Neural cell (in vitro differentiated cells): Measurements from ENCODE around the gene GINS1. TPM values are rescaled to one million over a fixed set of nuclear protein-coding genes. Genes with fewer than 3 reads are reported as not detected.

Experiments used
- H2AFZ ChIP-seq: fragments of 200-600, 300-800 bp; sonication (generic), shearing (Covaris generic); 2 replicates; pipeline ENCODE4 v1.6.0; 2014; ENCODE audit warnings: low read depth, mild to moderate bottlenecking, antibody characterized with exemption, low read length, moderate library complexity
- H3F3A ChIP-seq: fragments of 200-600 bp; shearing (Covaris generic); 2 replicates; pipeline ENCODE4 v1.6.1; 2016; ENCODE audit warnings: mild to moderate bottlenecking, moderate library complexity, mixed read lengths, antibody characterized with exemption, low read length; ENCODE audit not compliant: insufficient read depth, poor library complexity, severe bottlenecking
- H3K27ac ChIP-seq: fragments of 200-600, 300-800 bp; sonication (generic), shearing (Covaris generic); 2 replicates; pipeline ENCODE4 v1.5.1; 2014; ENCODE audit warnings: mild to moderate bottlenecking, low read length, moderate library complexity
- H3K27me3 ChIP-seq: fragments of 300-800, 200-600 bp; sonication (generic), shearing (Covaris generic); 2 replicates; pipeline ENCODE4 v1.6.0; 2014; ENCODE audit warnings: mild to moderate bottlenecking, low read depth, low read length, moderate library complexity; ENCODE audit not compliant: insufficient read depth
- H3K36me3 ChIP-seq: fragments of 300-800, 200-600 bp; sonication (generic), shearing (Covaris generic); 2 replicates; pipeline ENCODE4 v1.5.1; 2014; ENCODE audit warnings: mild to moderate bottlenecking, antibody characterized with exemption, low read length, moderate library complexity; ENCODE audit not compliant: insufficient read depth
- H3K4me2 ChIP-seq: fragments of 300-800, 200-600 bp; sonication (generic), shearing (Covaris generic); 2 replicates; pipeline ENCODE4 v1.6.0; 2014; ENCODE audit warnings: mild to moderate bottlenecking, low read length
- H3K4me3 ChIP-seq: fragments of 300-800, 200-600 bp; sonication (generic), shearing (Covaris generic); 2 replicates; pipeline ENCODE4 v1.5.1; 2014; ENCODE audit warnings: mild to moderate bottlenecking, low read length, moderate library complexity
- H3K79me2 ChIP-seq: fragments of 200-600 bp; shearing (Covaris generic); replicated peaks from 2 replicates; pipeline ENCODE4 v1.6.0; 2014; ENCODE audit warnings: mild to moderate bottlenecking, low read length, moderate library complexity; ENCODE audit not compliant: insufficient read depth
- H3K9ac ChIP-seq: fragments of 300-800, 200-600 bp; sonication (generic), shearing (Covaris generic); 2 replicates; pipeline ENCODE4 v1.6.1; 2016; ENCODE audit warnings: mild to moderate bottlenecking, low read length, mixed read lengths
- H3K9me2 ChIP-seq: fragments of 200-600 bp; shearing (Covaris generic); 2 replicates; pipeline ENCODE4 v1.6.1; 2016; ENCODE audit warnings: mild to moderate bottlenecking, low read length, mixed read lengths; ENCODE audit not compliant: insufficient read depth
- H3K9me3 ChIP-seq: fragments of 200-600, 300-800 bp; sonication (generic), shearing (Covaris generic); 2 replicates; pipeline ENCODE4 v1.6.1; 2016; ENCODE audit warnings: mild to moderate bottlenecking, mixed run types, low read length, moderate library complexity, mixed read lengths
- H4K20me1 ChIP-seq: fragments of 200-600 bp; shearing (Covaris generic); 2 replicates; pipeline ENCODE4 v1.6.1; 2016; ENCODE audit warnings: mild to moderate bottlenecking, mixed run types; ENCODE audit not compliant: insufficient read depth
- EP300 ChIP-seq: fragments of 450-650 bp; conservative IDR thresholded peaks from 2 replicates; pipeline ENCODE4 v1.6.1; 2014; ENCODE audit warnings: antibody characterized with exemption, mild to moderate bottlenecking, moderate library complexity; ENCODE audit not compliant: poor library complexity, severe bottlenecking
- EZH2 ChIP-seq: fragments of 200-600, 300-800 bp; shearing (Covaris generic), sonication (generic); IDR thresholded peaks from 2 replicates; pipeline ENCODE4 v1.6.1; 2014; ENCODE audit warnings: antibody characterized with exemption, low read length, borderline replicate concordance, mild to moderate bottlenecking; ENCODE audit not compliant: insufficient read depth, poor library complexity, severe bottlenecking
- MXI1 ChIP-seq: fragments of 450-650 bp; conservative IDR thresholded peaks from 2 replicates; pipeline ENCODE4 v1.6.1; 2014; ENCODE audit warnings: antibody characterized with exemption, mild to moderate bottlenecking; ENCODE audit not compliant: poor library complexity, severe bottlenecking
- POLR2AphosphoS5 ChIP-seq: IDR thresholded peaks from 2 replicates; pipeline ENCODE4 v1.6.1; 2012
- RAD21 ChIP-seq: fragments of 450-650 bp; conservative IDR thresholded peaks from 2 replicates; pipeline ENCODE4 v1.6.1; 2014; ENCODE audit warnings: antibody characterized with exemption, mild to moderate bottlenecking, moderate library complexity
- SMC3 ChIP-seq: fragments of 450-650 bp; conservative IDR thresholded peaks from 2 replicates; pipeline ENCODE4 v1.6.1; 2014; ENCODE audit warnings: antibody characterized with exemption, mild to moderate bottlenecking, moderate library complexity; ENCODE audit not compliant: poor library complexity
- TAF1 ChIP-seq: IDR thresholded peaks from 2 replicates; pipeline ENCODE4 v1.6.1; 2012; ENCODE audit warnings: low read depth
- polyA plus RNA-seq: library from polyadenylated mRNA; depleted of rRNA; stranded (reverse); fragments of >200 nt; gene quantifications from 2 replicates; pipeline ENCODE4 v1.2.3, GENCODE V29; 2014
- TF ChIP-seq, protein P1 (sequence below): IDR thresholded peaks from 2 replicates; pipeline ENCODE4 v1.6.1; 2012; ENCODE audit warnings: borderline replicate concordance
- TF ChIP-seq, protein P2 (sequence below): fragments of 450-650 bp; IDR thresholded peaks from 2 replicates; pipeline ENCODE4 v1.5.1; 2014; ENCODE audit warnings: antibody characterized with exemption, mild to moderate bottlenecking, moderate library complexity; ENCODE audit not compliant: poor library complexity, severe bottlenecking

Gene GINS1
- polyA plus RNA-seq, 1 donor from 2014 or later = 4.5 TPM

DNA sequence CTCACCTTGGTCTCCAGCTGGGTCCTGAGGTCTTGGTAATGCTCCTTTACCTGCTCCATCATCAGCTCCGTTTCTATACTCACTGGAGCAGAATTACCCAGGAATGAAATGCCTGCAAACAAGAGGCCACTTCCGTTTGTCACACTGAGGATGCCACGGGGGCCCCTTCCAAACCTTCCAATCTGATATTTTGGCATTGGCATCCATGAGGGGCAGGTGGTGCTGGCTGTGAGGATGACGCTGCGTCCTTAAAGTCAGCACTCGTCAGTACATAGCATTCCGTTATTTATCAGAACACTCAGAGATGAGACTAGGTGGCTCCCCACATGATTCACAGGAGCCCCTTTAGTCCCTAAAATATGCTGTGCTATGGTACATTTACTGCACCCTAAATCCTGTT lies 72.7 kb downstream of the GINS1 start:
- TF ChIP-seq SMC3 = no peak
- TF ChIP-seq, protein P1, sequence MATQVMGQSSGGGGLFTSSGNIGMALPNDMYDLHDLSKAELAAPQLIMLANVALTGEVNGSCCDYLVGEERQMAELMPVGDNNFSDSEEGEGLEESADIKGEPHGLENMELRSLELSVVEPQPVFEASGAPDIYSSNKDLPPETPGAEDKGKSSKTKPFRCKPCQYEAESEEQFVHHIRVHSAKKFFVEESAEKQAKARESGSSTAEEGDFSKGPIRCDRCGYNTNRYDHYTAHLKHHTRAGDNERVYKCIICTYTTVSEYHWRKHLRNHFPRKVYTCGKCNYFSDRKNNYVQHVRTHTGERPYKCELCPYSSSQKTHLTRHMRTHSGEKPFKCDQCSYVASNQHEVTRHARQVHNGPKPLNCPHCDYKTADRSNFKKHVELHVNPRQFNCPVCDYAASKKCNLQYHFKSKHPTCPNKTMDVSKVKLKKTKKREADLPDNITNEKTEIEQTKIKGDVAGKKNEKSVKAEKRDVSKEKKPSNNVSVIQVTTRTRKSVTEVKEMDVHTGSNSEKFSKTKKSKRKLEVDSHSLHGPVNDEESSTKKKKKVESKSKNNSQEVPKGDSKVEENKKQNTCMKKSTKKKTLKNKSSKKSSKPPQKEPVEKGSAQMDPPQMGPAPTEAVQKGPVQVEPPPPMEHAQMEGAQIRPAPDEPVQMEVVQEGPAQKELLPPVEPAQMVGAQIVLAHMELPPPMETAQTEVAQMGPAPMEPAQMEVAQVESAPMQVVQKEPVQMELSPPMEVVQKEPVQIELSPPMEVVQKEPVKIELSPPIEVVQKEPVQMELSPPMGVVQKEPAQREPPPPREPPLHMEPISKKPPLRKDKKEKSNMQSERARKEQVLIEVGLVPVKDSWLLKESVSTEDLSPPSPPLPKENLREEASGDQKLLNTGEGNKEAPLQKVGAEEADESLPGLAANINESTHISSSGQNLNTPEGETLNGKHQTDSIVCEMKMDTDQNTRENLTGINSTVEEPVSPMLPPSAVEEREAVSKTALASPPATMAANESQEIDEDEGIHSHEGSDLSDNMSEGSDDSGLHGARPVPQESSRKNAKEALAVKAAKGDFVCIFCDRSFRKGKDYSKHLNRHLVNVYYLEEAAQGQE = no peak
- TF ChIP-seq RAD21 = no peak
- TF ChIP-seq, protein P2, sequence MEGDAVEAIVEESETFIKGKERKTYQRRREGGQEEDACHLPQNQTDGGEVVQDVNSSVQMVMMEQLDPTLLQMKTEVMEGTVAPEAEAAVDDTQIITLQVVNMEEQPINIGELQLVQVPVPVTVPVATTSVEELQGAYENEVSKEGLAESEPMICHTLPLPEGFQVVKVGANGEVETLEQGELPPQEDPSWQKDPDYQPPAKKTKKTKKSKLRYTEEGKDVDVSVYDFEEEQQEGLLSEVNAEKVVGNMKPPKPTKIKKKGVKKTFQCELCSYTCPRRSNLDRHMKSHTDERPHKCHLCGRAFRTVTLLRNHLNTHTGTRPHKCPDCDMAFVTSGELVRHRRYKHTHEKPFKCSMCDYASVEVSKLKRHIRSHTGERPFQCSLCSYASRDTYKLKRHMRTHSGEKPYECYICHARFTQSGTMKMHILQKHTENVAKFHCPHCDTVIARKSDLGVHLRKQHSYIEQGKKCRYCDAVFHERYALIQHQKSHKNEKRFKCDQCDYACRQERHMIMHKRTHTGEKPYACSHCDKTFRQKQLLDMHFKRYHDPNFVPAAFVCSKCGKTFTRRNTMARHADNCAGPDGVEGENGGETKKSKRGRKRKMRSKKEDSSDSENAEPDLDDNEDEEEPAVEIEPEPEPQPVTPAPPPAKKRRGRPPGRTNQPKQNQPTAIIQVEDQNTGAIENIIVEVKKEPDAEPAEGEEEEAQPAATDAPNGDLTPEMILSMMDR = no peak
- TF ChIP-seq MXI1 = no peak
- TF ChIP-seq EZH2 = no peak
- no peak for TF ChIP-seq POLR2AphosphoS5
- H3K36me3 ChIP-seq = no peaks in the 10 kb centered on the region
- no peak overlapping the region for H3K27ac ChIP-seq
- no peak overlapping the region for H3K4me2 ChIP-seq
- H3K4me3 ChIP-seq = no peak overlapping the region
- no peaks in the 10 kb centered on the region for H3K9me2 ChIP-seq
- no peaks in the 10 kb centered on the region for H3K27me3 ChIP-seq
- no peaks in the 10 kb centered on the region for H3F3A ChIP-seq
- no peak overlapping the region for H3K9ac ChIP-seq
- H3K79me2 ChIP-seq = no peaks in the 10 kb centered on the region
- no peaks in the 10 kb centered on the region for H4K20me1 ChIP-seq
- H2AFZ ChIP-seq = no peak overlapping the region
- H3K9me3 ChIP-seq = no peaks in the 10 kb centered on the region

DNA sequence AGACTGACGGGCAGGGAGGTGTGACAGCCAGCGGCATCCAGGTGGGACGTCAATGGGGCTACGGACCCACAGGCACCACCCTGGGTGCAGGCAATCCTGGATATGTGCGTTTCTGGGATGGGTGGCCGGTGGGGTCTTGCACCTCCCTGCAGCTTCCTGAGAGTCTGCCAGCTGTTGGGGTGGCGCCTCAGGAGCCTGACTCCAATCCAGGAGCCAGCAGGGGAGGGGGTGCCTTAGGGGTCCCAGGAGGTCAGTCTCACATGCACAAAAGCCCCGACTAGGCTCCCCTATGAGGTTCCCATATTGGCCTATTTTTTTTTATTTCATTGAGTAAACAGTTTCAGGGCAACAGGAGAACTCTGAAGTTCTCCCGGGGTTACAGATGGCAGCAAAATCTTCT lies 73.3 kb downstream of the GINS1 start:
- Histone ChIP-seq H3K27me3 (no peaks in the 10 kb centered on the region), H2AFZ (no peak overlapping the region), H3K27ac (no peak overlapping the region), H3K9ac (no peak overlapping the region), H3K4me3 (no peak overlapping the region), H3K79me2 (no peaks in the 10 kb centered on the region), H3K9me2 (no peaks in the 10 kb centered on the region), H3F3A (no peaks in the 10 kb centered on the region), H3K9me3 (no peaks in the 10 kb centered on the region), H3K36me3 (no peaks in the 10 kb centered on the region), H3K4me2 (no peak overlapping the region), H4K20me1 (no peaks in the 10 kb centered on the region)
- TF ChIP-seq, protein P2 = no peak
- TF ChIP-seq EP300 (no peak), TAF1 (no peak), RAD21 (no peak), SMC3 (no peak), POLR2AphosphoS5 (no peak), MXI1 (no peak), EZH2 (no peak)
- TF ChIP-seq, protein P1 = no peak
